ENCODE data around the gene AHSG.

DNA sequence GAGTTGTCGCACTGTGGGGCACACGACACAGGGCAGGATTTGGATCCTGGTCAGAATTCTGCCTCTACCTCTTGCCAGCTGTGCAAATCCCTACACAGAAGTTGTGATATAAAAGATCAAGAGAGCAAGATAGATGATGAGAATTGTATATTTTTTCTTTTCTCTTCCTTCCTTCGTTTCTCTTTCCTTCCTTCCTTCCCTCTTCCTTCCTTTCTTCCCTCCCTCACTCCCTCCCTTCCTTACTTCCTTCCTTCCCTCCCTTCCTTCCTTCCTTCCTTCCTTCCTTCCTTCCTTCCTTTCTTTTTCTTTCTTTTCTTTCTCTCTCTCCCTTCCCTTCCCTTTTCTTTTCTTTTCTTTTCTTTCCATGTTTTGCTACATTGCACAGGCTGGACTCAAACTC is 12.0 kb upstream of the AHSG start:
- TF ChIP-seq, protein P1, sequence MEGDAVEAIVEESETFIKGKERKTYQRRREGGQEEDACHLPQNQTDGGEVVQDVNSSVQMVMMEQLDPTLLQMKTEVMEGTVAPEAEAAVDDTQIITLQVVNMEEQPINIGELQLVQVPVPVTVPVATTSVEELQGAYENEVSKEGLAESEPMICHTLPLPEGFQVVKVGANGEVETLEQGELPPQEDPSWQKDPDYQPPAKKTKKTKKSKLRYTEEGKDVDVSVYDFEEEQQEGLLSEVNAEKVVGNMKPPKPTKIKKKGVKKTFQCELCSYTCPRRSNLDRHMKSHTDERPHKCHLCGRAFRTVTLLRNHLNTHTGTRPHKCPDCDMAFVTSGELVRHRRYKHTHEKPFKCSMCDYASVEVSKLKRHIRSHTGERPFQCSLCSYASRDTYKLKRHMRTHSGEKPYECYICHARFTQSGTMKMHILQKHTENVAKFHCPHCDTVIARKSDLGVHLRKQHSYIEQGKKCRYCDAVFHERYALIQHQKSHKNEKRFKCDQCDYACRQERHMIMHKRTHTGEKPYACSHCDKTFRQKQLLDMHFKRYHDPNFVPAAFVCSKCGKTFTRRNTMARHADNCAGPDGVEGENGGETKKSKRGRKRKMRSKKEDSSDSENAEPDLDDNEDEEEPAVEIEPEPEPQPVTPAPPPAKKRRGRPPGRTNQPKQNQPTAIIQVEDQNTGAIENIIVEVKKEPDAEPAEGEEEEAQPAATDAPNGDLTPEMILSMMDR (IDR thresholded peaks at IDR 0.05; ENCODE audit: extremely low read depth in 1 of 2, insufficient read depth in 1 of 2, low read depth in 1 of 2, low read length in 2 of 2): no peak
- TF ChIP-seq MYC (IDR thresholded peaks at IDR 0.05; ENCODE audit: low read depth, low read length) (no peak), POLR2AphosphoS5 (IDR thresholded peaks at IDR 0.05; ENCODE audit: insufficient read depth, low read depth, low read length) (no peak), JUN (IDR thresholded peaks at IDR 0.05; ENCODE audit: borderline replicate concordance, insufficient read depth, insufficient read length, low read depth) (no peak), POLR2A (IDR thresholded peaks at IDR 0.05; ENCODE audit: low read depth, low read length) (no peak)
- TF ChIP-seq, protein P2, sequence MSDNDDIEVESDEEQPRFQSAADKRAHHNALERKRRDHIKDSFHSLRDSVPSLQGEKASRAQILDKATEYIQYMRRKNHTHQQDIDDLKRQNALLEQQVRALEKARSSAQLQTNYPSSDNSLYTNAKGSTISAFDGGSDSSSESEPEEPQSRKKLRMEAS (IDR thresholded peaks at IDR 0.05; ENCODE audit: insufficient read depth, insufficient read length): no peak
